ENCODE results near the gene MAML3.

Gene MAML3

GRCh38 chr4:139899346-139899745 is 254.6 kb downstream of the MAML3 start:
- no peak for DNase-seq (ENCODE audit: low read depth)

GRCh38 chr4:139898293-139898692 is 255.7 kb downstream of the MAML3 start:
- DNase-seq (ENCODE audit: low read depth), result no peak

GRCh38 chr4:139896091-139896604 is 257.8 kb downstream of the MAML3 start:
- DNase-seq (ENCODE audit: low read depth), result no peak

GRCh38 chr4:139893801-139894200 is 260.2 kb downstream of the MAML3 start:
- DNase-seq (ENCODE audit: low read depth), result no peak

- DNase-seq (ENCODE audit: low read depth), result no peak
Observed at GRCh38 chr4:139892973-139893736, 260.8 kb downstream of the MAML3 start.

- no peak for DNase-seq (ENCODE audit: low read depth)
Observed at GRCh38 chr4:139890816-139891215, 263.2 kb downstream of the MAML3 start.

- DNase-seq (ENCODE audit: low read depth), result no peak
Observed at GRCh38 chr4:139889901-139890300, 264.1 kb downstream of the MAML3 start.

- no peak for DNase-seq (ENCODE audit: low read depth)
Observed at GRCh38 chr4:139889264-139889663, 264.7 kb downstream of the MAML3 start.

- DNase-seq (ENCODE audit: low read depth), result no peak
Observed at GRCh38 chr4:139887962-139888735, 265.8 kb downstream of the MAML3 start.

GRCh38 chr4:139887376-139887802 is 266.6 kb downstream of the MAML3 start:
- DNase-seq (ENCODE audit: low read depth), result no peak

- no peak for DNase-seq (ENCODE audit: low read depth)
Observed at GRCh38 chr4:139886798-139887197, 267.2 kb downstream of the MAML3 start.

GRCh38 chr4:139884438-139884837 is 269.5 kb downstream of the MAML3 start:
- DNase-seq (ENCODE audit: low read depth), result no peak

- DNase-seq (ENCODE audit: low read depth), result no peak
Observed at GRCh38 chr4:139880841-139881240, 273.1 kb downstream of the MAML3 start.

- no peak for DNase-seq (ENCODE audit: low read depth)
Observed at GRCh38 chr4:139878050-139878449, 275.9 kb downstream of the MAML3 start.

GRCh38 chr4:139876337-139876941 is 277.5 kb downstream of the MAML3 start:
- no peak for DNase-seq (ENCODE audit: low read depth)

- DNase-seq (ENCODE audit: low read depth), result no peak
Observed at GRCh38 chr4:139875411-139875825, 278.6 kb downstream of the MAML3 start.

GRCh38 chr4:139873111-139873860 is 280.7 kb downstream of the MAML3 start:
- DNase-seq (ENCODE audit: low read depth), result no peak

GRCh38 chr4:139872274-139872673 is 281.7 kb downstream of the MAML3 start:
- peak; percentile 96 for DNase-seq (ENCODE audit: low read depth)

- no peak for DNase-seq (ENCODE audit: low read depth)
Observed at GRCh38 chr4:139869810-139870209, 284.2 kb downstream of the MAML3 start.

- no peak for DNase-seq (ENCODE audit: low read depth)
Observed at GRCh38 chr4:139866276-139866962, 287.6 kb downstream of the MAML3 start.

- DNase-seq (ENCODE audit: low read depth), result no peak
Observed at GRCh38 chr4:139865537-139865936, 288.4 kb downstream of the MAML3 start.
